Thyroid gland (tissue), 4 donors: Measurements from ENCODE around the gene BNIP5. TPM values are rescaled to one million over a fixed set of nuclear protein-coding genes. Genes with fewer than 3 reads are reported as not detected.

Experiments used
- DNase-seq, 2 donors: peaks; one replicate each; pipeline ENCODE4 v3.0.0-alpha.2; 2019
- H3K27ac ChIP-seq, 3 donors: fragments of 200-600 bp; sonication (generic); 1 replicate in 2 of 3; 2 replicates in 1 of 3; pipeline ENCODE4 v1.5.1; 2016 to 2019; ENCODE audit warnings: mild to moderate bottlenecking in 1 of 3, moderate library complexity in 1 of 3
- H3K27me3 ChIP-seq: fragments of 200-600 bp; sonication (generic); one replicate; pipeline ENCODE4 v1.5.1; 2019
- H3K36me3 ChIP-seq, 2 donors: fragments of 200-600 bp; sonication (generic); one replicate each; pipeline ENCODE4 v1.5.1; 2016 to 2019
- H3K4me1 ChIP-seq, 2 donors: fragments of 200-600 bp; sonication (generic); one replicate each; pipeline ENCODE4 v1.5.1; 2017 to 2019
- H3K4me3 ChIP-seq, 3 donors: fragments of 200-600 bp; sonication (generic); replicated peaks in 1 of 3; 1 replicate in 2 of 3; 2 replicates in 1 of 3; pipeline ENCODE4 v1.5.1; 2016; ENCODE audit warnings: mild to moderate bottlenecking in 1 of 3
- H3K9me3 ChIP-seq: fragments of 200-600 bp; sonication (generic); one replicate; pipeline ENCODE4 v1.5.1; 2017
- CTCF ChIP-seq, 6 experiments: fragments of 200-600 bp in 3 of 6; fragments of 450-650 bp in 3 of 6; sonication (generic) in 3 of 6; IDR thresholded peaks; one replicate each; pipeline ENCODE4 v1.5.1; 2016 to 2019; ENCODE audit warnings: antibody characterized with exemption in 6 of 6, mild to moderate bottlenecking in 2 of 6, inconsistent platforms in 1 of 6, moderate library complexity in 1 of 6
- POLR2A ChIP-seq, 2 donors: fragments of 450-650 bp; IDR thresholded peaks; one replicate each; pipeline ENCODE4 v1.6.1; 2017; ENCODE audit warnings: antibody characterized with exemption in 2 of 2, mild to moderate bottlenecking in 2 of 2, moderate library complexity in 1 of 2
- WGBS, 2 donors: methylation state at CpG; one replicate each; pipeline ENCODE4 v1.1.5; 2017; 5-methylcytosine and 5-hydroxymethylcytosine counted together
- intact Hi-C: fragments of 100-400 bp; cut with DNase I; formaldehyde crosslinking; loops from one replicate; pipeline ENCODE4 v1.15.1; 2023
- total RNA-seq, 4 donors: library from RNA; depleted of rRNA; stranded (reverse); fragments of >200 nt; gene quantifications; one replicate each; pipeline ENCODE4 v1.2.3, GENCODE V29; 2016

The BNIP5 gene
- total RNA-seq, 4 donors from 2014 or later, result not detected

- WGBS, 2 donors, result 53 to 63% methylated on average over 20 of the region's 20 CpGs
- Histone ChIP-seq H3K4me3 (no peak overlapping the region), H3K9me3 (no peaks in the 10 kb centered on the region), H3K27ac (peak overlapping the region in 1 of 3 donors; percentile 24), H3K27me3 (no peaks in the 10 kb centered on the region), H3K4me1 (no peaks in the 10 kb centered on the region), H3K36me3 (no peaks in the 10 kb centered on the region)
- intact Hi-C loops, result no loop called here
- TF ChIP-seq CTCF (IDR thresholded peaks at IDR 0.05), result no peak
- no peak for TF ChIP-seq POLR2A (IDR thresholded peaks at IDR 0.05)
- no peak for DNase-seq
Measured at GRCh38 chr6:36333931-36334725, 2.6 kb downstream of the BNIP5 start.

GRCh38 chr6:36333171-36333895, 3.4 kb downstream of the BNIP5 start:
- Histone ChIP-seq H3K27me3 (no peaks in the 10 kb centered on the region), H3K4me3 (no peak overlapping the region), H3K36me3 (no peaks in the 10 kb centered on the region), H3K27ac (no peak overlapping the region), H3K9me3 (no peaks in the 10 kb centered on the region), H3K4me1 (no peaks in the 10 kb centered on the region)
- TF ChIP-seq POLR2A (IDR thresholded peaks at IDR 0.05) (no peak), CTCF (IDR thresholded peaks at IDR 0.05) (no peak)
- intact Hi-C loops, result no loop called here
- WGBS, 2 donors, result 79 to 82% methylated on average over 8 of the region's 8 CpGs
- DNase-seq, result no peak

GRCh38 chr6:36331381-36331780, 5.3 kb downstream of the BNIP5 start:
- Histone ChIP-seq H3K4me3 (no peak overlapping the region), H3K4me1 (no peaks in the 10 kb centered on the region), H3K27ac (no peak overlapping the region), H3K27me3 (no peaks in the 10 kb centered on the region), H3K9me3 (no peaks in the 10 kb centered on the region), H3K36me3 (no peaks in the 10 kb centered on the region)
- DNase-seq, result no peak
- intact Hi-C loops, result no loop called here
- WGBS, 2 donors, result 88 to 97% methylated on average over 6 of the region's 6 CpGs
- TF ChIP-seq POLR2A (IDR thresholded peaks at IDR 0.05) (no peak), CTCF (IDR thresholded peaks at IDR 0.05) (no peak)

GRCh38 chr6:36330366-36330765, 6.3 kb downstream of the BNIP5 start:
- intact Hi-C loops, result no loop called here
- Histone ChIP-seq H3K4me1 (no peaks in the 10 kb centered on the region), H3K9me3 (no peaks in the 10 kb centered on the region), H3K36me3 (no peaks in the 10 kb centered on the region), H3K27me3 (no peaks in the 10 kb centered on the region), H3K4me3 (no peak overlapping the region), H3K27ac (no peak overlapping the region)
- no peak for TF ChIP-seq CTCF (IDR thresholded peaks at IDR 0.05)
- no peak for TF ChIP-seq POLR2A (IDR thresholded peaks at IDR 0.05)
- 88 to 92% methylated on average over 13 to 14 of the region's 14 CpGs for WGBS, 2 donors
- no peak for DNase-seq

DNA sequence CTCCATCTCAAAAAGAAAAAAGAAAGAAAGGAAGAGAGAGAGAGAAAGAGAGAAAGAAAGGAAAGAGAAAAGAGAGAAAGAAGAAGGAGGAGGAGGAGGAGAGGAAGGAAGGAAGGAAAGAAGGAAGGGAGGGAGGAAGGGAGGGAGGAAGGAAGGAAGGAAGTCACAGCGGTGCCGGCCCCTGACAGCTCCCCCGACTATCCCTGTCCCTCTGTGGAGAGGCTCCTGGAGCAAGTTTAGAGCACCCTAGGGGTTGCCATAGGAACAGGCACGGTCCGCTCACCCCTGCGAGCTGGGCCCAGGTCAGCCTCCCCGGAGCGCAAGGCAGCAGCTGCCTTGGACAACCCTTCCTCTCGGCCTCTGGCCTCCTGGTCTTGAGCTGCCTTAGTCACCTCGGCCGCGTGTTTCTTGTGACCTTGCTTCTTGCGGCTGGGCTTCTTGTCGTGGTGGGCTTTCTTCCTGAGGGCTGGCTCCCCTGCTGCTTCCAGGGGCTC, 6.8 kb downstream of the BNIP5 start:
- Histone ChIP-seq H3K9me3 (no peaks in the 10 kb centered on the region), H3K36me3 (no peaks in the 10 kb centered on the region), H3K4me3 (no peak overlapping the region), H3K4me1 (no peaks in the 10 kb centered on the region), H3K27ac (no peak overlapping the region), H3K27me3 (no peaks in the 10 kb centered on the region)
- 33 to 38% methylated on average over 13 to 14 of the region's 14 CpGs for WGBS, 2 donors
- peak; percentile 49 to 64 for DNase-seq
- TF ChIP-seq CTCF (IDR thresholded peaks at IDR 0.05) (no peak), POLR2A (IDR thresholded peaks at IDR 0.05) (no peak)
- intact Hi-C loops, result no loop called here
